CD4-positive, alpha-beta T cell treated with Interleukin-15 for 1 hour (primary cell): Measurements from ENCODE around the gene RTP3.
A peak's percentile ranks its signal among the peaks of the same experiment; 100 is the strongest.
"Not testable (repeated sequence)": the region's sequence is repeated elsewhere in the genome, so short reads cannot be mapped to it uniquely, and the experiment has no call there.

Experiments
- DNase-seq: peaks from one replicate; pipeline ENCODE4 v3.0.0-alpha.2; 2020

RTP3 gene

GRCh38 chr3:46522201-46522600 is 24.4 kb downstream of the RTP3 start:
- DNase-seq, result not testable (repeated sequence)

- no peak for DNase-seq
These were observed 25.8 kb downstream of the RTP3 start for GRCh38 chr3:46523556-46523955.

- no peak for DNase-seq
These were observed 26.2 kb downstream of the RTP3 start for GRCh38 chr3:46524008-46524407.

GRCh38 chr3:46524832-46525231 is 27.1 kb downstream of the RTP3 start:
- DNase-seq, result no peak

GRCh38 chr3:46527239-46527638 is 29.5 kb downstream of the RTP3 start:
- no peak for DNase-seq

DNA sequence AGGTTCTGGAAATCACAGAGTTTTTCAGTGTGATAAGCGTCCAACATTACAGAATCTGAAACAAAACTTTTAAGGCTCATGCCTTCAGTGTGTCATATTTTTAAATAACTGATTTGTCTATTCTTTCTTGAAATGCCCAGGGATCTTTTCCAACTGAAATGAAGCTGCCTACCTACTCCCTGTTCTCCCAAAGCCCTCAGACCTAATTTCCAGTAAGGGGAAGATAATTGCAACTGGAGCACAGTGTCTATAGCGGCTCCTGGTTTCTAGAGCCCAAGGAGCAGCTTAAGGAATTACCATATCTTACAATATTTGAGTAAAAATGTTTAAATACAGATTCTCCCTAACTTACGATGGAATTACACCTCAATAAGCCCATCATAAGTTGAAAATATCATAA is 35.3 kb downstream of the RTP3 start:
- DNase-seq, result no peak

- DNase-seq, result no peak
These were observed 38.0 kb downstream of the RTP3 start for GRCh38 chr3:46535746-46536145.

DNA sequence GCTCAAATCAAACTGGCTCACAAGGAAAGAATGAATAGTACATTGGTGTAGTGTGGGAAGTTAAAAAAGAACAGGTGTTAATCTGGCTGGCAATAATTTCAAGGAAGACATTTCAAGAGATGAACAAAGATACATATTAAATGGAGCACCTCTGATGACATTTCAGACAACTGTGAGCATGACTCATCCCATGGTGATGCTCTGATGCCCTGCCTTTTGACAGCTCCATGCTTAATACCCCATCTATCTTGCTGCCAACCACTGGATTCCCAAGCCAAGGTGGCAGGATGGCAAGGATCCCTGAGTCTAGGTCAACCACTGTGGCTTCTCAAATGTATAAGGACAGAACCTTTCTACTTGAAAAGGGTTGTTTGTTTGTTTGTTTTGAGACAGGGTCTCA is 39.0 kb downstream of the RTP3 start:
- no peak for DNase-seq

DNA sequence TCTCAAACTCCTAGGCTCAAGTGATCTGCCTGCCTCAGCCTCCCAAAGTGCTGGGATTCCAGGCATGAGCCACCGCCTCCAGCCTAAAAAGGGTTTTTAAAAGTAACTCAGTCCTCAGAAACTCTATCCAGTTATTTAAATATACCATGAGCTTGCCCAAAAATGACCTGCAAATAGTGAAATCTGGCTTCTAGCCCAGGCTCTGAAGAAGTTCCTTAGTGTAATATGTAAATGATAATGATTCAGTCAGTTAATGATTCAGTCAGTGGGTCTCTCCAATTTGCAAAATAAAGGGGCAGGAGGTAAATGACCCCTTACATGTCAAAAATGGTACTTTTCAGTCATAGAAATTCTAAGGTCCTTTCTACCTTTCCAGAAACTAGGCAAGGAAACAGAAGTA is 39.5 kb downstream of the RTP3 start:
- DNase-seq, result no peak

- DNase-seq, result no peak
These were observed 40.0 kb downstream of the RTP3 start for GRCh38 chr3:46537779-46538178.

DNA sequence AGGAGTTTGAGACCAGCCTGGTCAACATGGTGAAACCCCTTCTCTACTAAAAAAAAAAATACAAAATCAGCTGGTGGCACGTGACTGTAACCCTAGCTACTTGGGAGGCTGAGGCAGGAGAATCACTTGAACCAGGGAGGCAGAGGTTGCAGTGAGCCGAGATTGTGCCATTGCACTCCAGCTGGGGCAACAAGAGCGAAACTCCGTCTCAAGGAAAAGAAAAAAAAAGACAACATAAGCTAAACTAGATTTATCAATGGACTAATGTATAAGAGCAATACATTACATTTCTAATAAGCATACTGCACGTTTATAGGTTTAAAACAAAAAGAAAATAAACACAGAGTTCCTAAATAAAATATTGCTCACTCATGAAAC is 40.6 kb downstream of the RTP3 start:
- not testable (repeated sequence) for DNase-seq

DNA sequence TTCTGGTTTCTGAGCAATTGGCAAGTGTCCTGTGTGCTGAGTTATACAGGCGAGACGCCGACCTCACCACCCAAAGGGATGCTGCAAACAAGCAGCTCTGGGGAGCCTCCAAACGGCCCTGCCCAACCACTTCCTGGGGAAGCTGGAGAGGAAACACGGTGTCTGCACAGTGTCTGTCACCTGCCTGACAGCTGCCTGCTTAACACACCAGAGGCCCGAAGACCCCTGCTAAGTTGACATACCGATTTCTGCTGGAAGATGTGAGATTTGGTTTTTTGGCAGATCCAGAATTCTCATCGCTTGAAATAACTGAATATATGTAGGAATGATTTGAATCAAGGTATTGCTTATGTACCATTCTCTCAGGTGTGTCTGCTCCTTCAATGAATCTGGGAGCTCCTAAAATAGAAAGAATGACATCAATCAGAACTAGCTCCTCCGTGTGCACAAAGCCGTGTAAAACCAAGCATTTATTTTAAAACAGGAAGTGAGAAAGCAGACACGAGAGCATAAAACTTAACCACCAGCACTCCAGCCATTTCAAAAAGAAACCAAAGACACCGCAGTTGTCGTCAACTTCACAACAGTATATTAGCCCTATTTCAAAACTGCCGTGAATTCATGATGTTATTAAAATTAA is 41.1 kb downstream of the RTP3 start:
- peak; percentile 93 for DNase-seq

GRCh38 chr3:46539443-46540005 is 41.7 kb downstream of the RTP3 start:
- DNase-seq, result no peak

DNA sequence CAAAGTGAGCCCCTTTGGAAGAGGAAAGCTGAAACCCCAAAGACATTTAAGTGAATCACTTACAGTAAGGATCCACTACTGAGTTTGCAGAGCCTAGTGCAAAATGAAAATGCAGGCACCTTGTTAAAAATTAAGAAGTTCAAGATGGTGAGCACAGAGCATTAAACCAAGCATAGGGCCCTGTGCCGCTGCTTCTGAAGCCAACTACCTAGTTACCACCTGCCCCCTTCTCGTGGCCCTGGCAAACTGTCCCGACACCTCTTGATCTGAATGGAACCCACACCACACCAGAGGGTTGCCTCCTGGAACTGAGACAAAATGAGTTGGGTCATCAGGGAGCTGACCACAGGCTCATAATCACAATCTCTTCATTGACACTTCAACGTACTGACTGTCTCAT is 42.8 kb downstream of the RTP3 start:
- DNase-seq, result no peak

DNA sequence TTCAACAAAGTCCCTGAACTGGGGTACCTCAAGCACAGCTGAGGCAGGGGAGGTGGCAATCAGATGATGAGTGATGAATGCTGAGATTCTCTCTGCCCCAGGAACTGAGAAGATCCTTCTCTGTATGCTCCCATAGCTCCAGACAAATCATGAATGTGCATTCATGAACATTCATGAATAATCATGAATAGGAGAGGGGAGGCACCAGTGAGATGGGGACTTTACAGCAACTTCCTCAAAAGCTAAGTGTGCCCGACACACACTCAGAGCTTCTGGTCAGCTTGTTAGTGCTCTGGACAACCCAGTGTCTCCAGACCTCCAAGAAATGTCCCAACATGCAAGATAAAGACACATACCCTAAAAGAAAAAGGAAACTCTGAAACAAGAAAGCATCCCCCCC is 44.1 kb downstream of the RTP3 start:
- DNase-seq, result no peak

DNA sequence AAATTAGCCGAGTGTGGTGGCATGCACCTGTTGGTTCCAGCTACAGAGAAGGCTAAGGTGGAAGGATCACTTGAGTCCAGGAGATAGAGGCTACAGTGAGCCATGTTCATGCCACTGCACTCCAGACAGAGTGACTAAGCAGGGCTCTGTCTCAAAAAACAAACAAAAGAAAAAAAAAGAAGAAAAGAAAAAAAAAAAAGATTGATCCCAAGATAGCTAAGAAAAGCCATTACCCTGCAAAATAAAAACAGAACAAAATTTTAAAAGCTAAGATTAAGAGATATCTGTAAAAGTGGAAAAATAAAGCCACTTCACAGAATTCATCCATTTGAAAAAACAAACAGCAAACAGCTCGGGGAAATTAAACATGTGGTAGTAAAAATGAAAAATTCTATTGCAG is 44.6 kb downstream of the RTP3 start:
- no peak for DNase-seq

- no peak for DNase-seq
These were observed 45.0 kb downstream of the RTP3 start for GRCh38 chr3:46542801-46543201.

GRCh38 chr3:46544771-46545503 is 47.2 kb downstream of the RTP3 start:
- DNase-seq, result no peak

GRCh38 chr3:46545818-46546630 is 48.2 kb downstream of the RTP3 start:
- no peak for DNase-seq

- DNase-seq, result no peak
These were observed 49.2 kb downstream of the RTP3 start for GRCh38 chr3:46546896-46547440.

DNA sequence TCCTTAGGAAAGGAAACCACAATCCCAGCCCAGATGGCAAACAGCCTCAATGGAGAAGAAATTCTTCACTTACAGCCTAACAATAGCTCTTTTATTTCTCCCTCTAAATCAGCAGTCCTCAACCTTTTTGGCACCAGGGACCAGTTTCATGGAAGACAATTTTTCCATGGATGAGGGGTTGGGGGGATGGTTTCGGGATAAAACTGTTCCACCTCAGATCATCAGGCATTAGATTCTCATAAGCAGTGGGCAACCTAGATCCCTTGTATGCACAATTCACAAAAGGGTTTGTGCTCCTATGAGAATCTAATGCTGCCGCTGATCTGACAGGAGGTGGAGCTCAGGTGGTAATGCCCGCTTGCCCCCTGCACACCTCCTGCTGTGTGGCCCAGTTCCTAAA is 50.8 kb downstream of the RTP3 start:
- DNase-seq, result not testable (repeated sequence)

DNA sequence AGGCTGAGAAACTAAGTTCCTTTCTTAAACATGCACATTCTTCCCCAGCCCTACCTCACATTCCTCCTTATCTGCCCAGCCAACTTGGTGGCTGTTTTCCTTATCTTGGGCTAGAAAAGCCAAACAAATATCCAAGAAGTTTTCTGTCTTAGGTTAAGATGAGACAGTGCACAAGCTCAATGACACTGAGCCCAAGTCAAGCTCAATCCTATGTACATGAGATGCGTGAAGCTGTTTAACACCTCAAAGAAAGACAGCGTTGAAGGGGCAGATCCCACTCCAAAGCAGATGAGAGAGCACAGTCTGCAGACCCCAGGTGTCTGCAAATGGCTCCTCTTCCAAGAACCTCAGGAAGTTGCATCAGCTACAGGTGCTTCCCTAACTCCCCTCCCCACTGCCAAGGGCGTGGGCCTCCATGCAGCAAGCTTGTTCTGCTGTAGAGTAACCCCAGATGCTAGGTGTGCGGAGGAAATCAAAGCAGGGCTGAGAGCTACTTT is 51.7 kb downstream of the RTP3 start:
- no peak for DNase-seq

GRCh38 chr3:46549989-46550388 is 52.2 kb downstream of the RTP3 start:
- no peak for DNase-seq
